ENCODE measurements around the gene CD70. TPM values are rescaled to one million over a fixed set of nuclear protein-coding genes. Genes with fewer than 3 reads are reported as not detected.
"Not testable (repeated sequence)": the region's sequence is repeated elsewhere in the genome, so short reads cannot be mapped to it uniquely, and the experiment has no call there.

CD70 gene
- total RNA-seq, 4 donors from 2014 or later, result 0.73 TPM; not detected in 3

DNA sequence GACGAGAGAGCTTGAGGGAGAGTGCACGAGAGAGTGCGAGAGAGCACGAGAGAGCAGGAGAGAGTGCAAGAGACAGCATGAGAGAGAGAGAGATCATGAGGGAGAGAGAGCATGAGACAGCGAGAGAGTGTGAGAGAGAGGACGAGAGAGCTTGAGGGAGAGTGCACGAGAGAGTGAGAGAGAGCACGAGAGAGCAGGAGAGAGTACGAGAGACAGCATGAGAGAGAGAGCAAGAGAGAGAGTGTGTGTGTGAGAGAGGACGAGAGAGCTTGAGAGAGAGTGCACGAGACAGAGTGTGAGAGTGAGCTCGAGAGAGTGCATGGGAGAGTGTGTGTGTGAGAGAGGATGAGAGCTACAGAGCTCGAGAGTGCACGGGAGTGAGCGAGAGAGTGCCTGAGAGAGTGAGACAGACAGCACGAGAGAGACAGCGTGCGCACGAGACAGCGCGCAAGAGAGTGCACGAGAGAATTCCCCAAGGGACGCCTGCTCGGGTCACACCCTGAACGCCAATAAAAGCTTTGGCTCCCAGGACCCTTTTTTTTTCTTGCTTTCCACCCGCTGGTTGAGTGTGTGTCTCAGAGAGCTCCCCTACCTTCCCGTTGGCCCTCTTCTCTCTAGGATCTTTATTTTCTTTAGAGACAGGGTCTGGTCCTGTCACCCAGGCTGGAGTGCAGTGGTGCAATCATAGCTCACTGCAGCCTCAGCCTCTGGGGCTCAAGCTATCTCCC, 3.7 kb downstream of the CD70 start:
- TF ChIP-seq POLR2A (IDR thresholded peaks at IDR 0.05), result no peak
- TF ChIP-seq, protein P1, sequence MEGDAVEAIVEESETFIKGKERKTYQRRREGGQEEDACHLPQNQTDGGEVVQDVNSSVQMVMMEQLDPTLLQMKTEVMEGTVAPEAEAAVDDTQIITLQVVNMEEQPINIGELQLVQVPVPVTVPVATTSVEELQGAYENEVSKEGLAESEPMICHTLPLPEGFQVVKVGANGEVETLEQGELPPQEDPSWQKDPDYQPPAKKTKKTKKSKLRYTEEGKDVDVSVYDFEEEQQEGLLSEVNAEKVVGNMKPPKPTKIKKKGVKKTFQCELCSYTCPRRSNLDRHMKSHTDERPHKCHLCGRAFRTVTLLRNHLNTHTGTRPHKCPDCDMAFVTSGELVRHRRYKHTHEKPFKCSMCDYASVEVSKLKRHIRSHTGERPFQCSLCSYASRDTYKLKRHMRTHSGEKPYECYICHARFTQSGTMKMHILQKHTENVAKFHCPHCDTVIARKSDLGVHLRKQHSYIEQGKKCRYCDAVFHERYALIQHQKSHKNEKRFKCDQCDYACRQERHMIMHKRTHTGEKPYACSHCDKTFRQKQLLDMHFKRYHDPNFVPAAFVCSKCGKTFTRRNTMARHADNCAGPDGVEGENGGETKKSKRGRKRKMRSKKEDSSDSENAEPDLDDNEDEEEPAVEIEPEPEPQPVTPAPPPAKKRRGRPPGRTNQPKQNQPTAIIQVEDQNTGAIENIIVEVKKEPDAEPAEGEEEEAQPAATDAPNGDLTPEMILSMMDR (IDR thresholded peaks at IDR 0.05), result no peak
- Histone ChIP-seq H3K27ac (no peak overlapping the region), H3K9me3 (no peaks in the 10 kb centered on the region), H3K4me3 (replicated peaks in 1 of 3) (no peak overlapping the region), H3K27me3 (peaks cover 8% of the 10 kb centered on the region), H3K36me3 (no peaks in the 10 kb centered on the region), H3K4me1 (no peaks in the 10 kb centered on the region)
- 1% methylated on average over 27 of the region's 27 CpGs for WGBS, 2 donors
- DNase-seq, result no peak
- intact Hi-C loops (cut with DNase I), result no loop called here

GRCh38 chr19:6586726-6587092, 4.2 kb downstream of the CD70 start:
- WGBS, 2 donors, result 2% methylated on average over 4 of the region's 4 CpGs
- TF ChIP-seq, protein P1 (IDR thresholded peaks at IDR 0.05), result no peak
- no peak for TF ChIP-seq POLR2A (IDR thresholded peaks at IDR 0.05)
- H3K9me3 ChIP-seq, result no peaks in the 10 kb centered on the region
- H3K4me3 ChIP-seq (replicated peaks in 1 of 3), result no peak overlapping the region
- peaks cover 8% of the 10 kb centered on the region for H3K27me3 ChIP-seq
- intact Hi-C loops (cut with DNase I), result no loop called here
- DNase-seq, result no peak
- H3K36me3 ChIP-seq, result no peaks in the 10 kb centered on the region
- H3K4me1 ChIP-seq, result no peaks in the 10 kb centered on the region
- H3K27ac ChIP-seq, result no peak overlapping the region

DNA sequence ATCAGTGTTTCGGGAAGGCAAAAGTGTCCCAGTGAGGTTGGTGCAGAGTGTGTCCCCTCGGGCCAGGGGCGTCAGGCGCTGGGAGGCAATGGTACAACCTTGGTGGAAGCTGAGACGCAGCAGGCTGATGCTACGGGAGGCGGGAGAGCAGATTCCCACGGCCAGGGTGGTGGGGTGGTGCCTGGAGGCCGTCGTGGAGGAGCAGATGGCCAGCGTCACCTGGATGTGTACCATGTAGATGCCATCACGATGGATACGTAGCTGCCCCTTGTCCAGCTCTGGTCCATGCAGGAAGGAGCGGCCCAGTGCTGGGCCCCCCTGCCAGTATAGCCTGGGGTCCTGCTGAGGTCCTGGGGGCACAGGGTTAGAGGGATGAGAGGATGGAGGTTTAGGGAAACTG, 4.9 kb downstream of the CD70 start:
- intact Hi-C loops (cut with DNase I), result no loop called here
- H3K9me3 ChIP-seq, result no peaks in the 10 kb centered on the region
- H3K36me3 ChIP-seq, result no peaks in the 10 kb centered on the region
- WGBS, 2 donors, result 45 to 60% methylated on average over 11 to 14 of the region's 14 CpGs
- TF ChIP-seq POLR2A (IDR thresholded peaks at IDR 0.05), result no peak
- TF ChIP-seq, protein P1 (IDR thresholded peaks at IDR 0.05), result no peak
- no peak for DNase-seq
- no peaks in the 10 kb centered on the region for H3K4me1 ChIP-seq
- no peak overlapping the region for H3K27ac ChIP-seq
- H3K4me3 ChIP-seq (replicated peaks in 1 of 3), result no peak overlapping the region
- H3K27me3 ChIP-seq, result peaks cover 8% of the 10 kb centered on the region

GRCh38 chr19:6582515-6583484, 8.2 kb downstream of the CD70 start:
- H3K27me3 ChIP-seq; H3K27ac ChIP-seq; H3K4me1 ChIP-seq; DNase-seq; intact Hi-C loops (cut with DNase I); H3K4me3 ChIP-seq (replicated peaks in 1 of 3); H3K9me3 ChIP-seq; H3K36me3 ChIP-seq: not testable (repeated sequence)
- WGBS, 2 donors, result 79 to 86% methylated on average over 16 of the region's 16 CpGs

GRCh38 chr19:6580313-6580712, 10.6 kb downstream of the CD70 start:
- no peak for DNase-seq
- intact Hi-C loops (cut with DNase I), result no loop called here
- no peaks in the 10 kb centered on the region for H3K27me3 ChIP-seq
- H3K36me3 ChIP-seq, result no peaks in the 10 kb centered on the region
- no peak overlapping the region for H3K4me3 ChIP-seq (replicated peaks in 1 of 3)
- TF ChIP-seq, protein P1 (IDR thresholded peaks at IDR 0.05), result no peak
- TF ChIP-seq POLR2A (IDR thresholded peaks at IDR 0.05), result no peak
- WGBS, 2 donors, result 83 to 85% methylated on average over 8 of the region's 8 CpGs
- no peaks in the 10 kb centered on the region for H3K9me3 ChIP-seq
- H3K4me1 ChIP-seq, result no peaks in the 10 kb centered on the region
- no peak overlapping the region for H3K27ac ChIP-seq

Data from thyroid gland (tissue), 4 donors.